SU-DHL-6 (cell line): ENCODE data around the gene HORMAD1.

ENCODE experiments used
- H2AFZ ChIP-seq: fragments of 200-600 bp; sonication (generic); 2 replicates; pipeline ENCODE4 v1.6.1; 2014; ENCODE audit warnings: low read depth, mild to moderate bottlenecking, moderate library complexity, mixed read lengths, antibody characterized with exemption, low read length; ENCODE audit not compliant: severe bottlenecking
- H3F3A ChIP-seq: fragments of 200-600 bp; shearing (Covaris generic); 2 replicates; pipeline ENCODE4 v1.6.0; 2016; ENCODE audit warnings: antibody characterized with exemption, mild to moderate bottlenecking; ENCODE audit not compliant: insufficient read depth
- H3K27ac ChIP-seq: fragments of 200-600 bp; sonication (generic); 2 replicates; pipeline ENCODE4 v1.5.1; 2016; ENCODE audit warnings: low read depth, mild to moderate bottlenecking, low read length, moderate library complexity, mixed read lengths
- H3K27me3 ChIP-seq: fragments of 200-600 bp; sonication (generic), shearing (Covaris generic); 2 replicates; pipeline ENCODE4 v1.6.0; 2014; ENCODE audit warnings: mild to moderate bottlenecking, low read length
- H3K36me3 ChIP-seq: fragments of 200-600 bp; sonication (generic); 2 replicates; pipeline ENCODE4 v1.6.1; 2014; ENCODE audit warnings: mild to moderate bottlenecking, low read length, mixed read lengths
- H3K4me2 ChIP-seq: fragments of 300-600, 200-600 bp; shearing (Covaris generic), sonication (generic); 2 replicates; pipeline ENCODE4 v1.6.0; 2014; ENCODE audit warnings: low read length, low read depth, mild to moderate bottlenecking; ENCODE audit not compliant: poor library complexity, severe bottlenecking
- H3K4me3 ChIP-seq: fragments of 200-600 bp; sonication (generic); 2 replicates; pipeline ENCODE4 v1.5.1; 2014; ENCODE audit warnings: antibody characterized with exemption, low read length, mild to moderate bottlenecking, mixed read lengths; ENCODE audit not compliant: insufficient read depth, poor library complexity, severe bottlenecking
- H3K79me2 ChIP-seq: fragments of 200-600 bp; sonication (generic); 2 replicates; pipeline ENCODE4 v1.6.1; 2014; ENCODE audit warnings: mild to moderate bottlenecking, low read length, moderate library complexity; ENCODE audit not compliant: insufficient read depth
- H3K9ac ChIP-seq: fragments of 200-600 bp; sonication (generic); 2 replicates; pipeline ENCODE4 v1.7.0; 2014; ENCODE audit warnings: mild to moderate bottlenecking, low read length
- H3K9me2 ChIP-seq: fragments of 200-600 bp; sonication (generic); replicated peaks from 2 replicates; pipeline ENCODE4 v1.6.1; 2014; ENCODE audit warnings: low read length; ENCODE audit not compliant: insufficient read depth
- H3K9me3 ChIP-seq: fragments of 200-600 bp; sonication (generic); 2 replicates; pipeline ENCODE4 v1.6.1; 2014; ENCODE audit warnings: low read length, mixed read lengths; ENCODE audit not compliant: insufficient read depth
- H4K20me1 ChIP-seq: fragments of 200-600 bp; sonication (generic); 2 replicates; pipeline ENCODE4 v1.6.1; 2014; ENCODE audit warnings: low read depth, mild to moderate bottlenecking, antibody characterized with exemption, low read length, moderate library complexity, mixed read lengths
- EZH2phosphoT487 ChIP-seq: fragments of 200-600 bp; sonication (generic), shearing (Covaris generic); conservative IDR thresholded peaks from 2 replicates; pipeline ENCODE4 v1.6.1; 2018; ENCODE audit warnings: mild to moderate bottlenecking, antibody characterized with exemption, low read length, moderate library complexity, mixed read lengths
- TF ChIP-seq, protein P1 (sequence below): fragments of 200-600 bp; sonication (generic); IDR thresholded peaks from one replicate; pipeline ENCODE4 v1.5.1; 2017; ENCODE audit warnings: antibody characterized with exemption, mild to moderate bottlenecking, low read length, moderate library complexity; ENCODE audit not compliant: insufficient read depth, poor library complexity, severe bottlenecking

HORMAD1 gene

DNA sequence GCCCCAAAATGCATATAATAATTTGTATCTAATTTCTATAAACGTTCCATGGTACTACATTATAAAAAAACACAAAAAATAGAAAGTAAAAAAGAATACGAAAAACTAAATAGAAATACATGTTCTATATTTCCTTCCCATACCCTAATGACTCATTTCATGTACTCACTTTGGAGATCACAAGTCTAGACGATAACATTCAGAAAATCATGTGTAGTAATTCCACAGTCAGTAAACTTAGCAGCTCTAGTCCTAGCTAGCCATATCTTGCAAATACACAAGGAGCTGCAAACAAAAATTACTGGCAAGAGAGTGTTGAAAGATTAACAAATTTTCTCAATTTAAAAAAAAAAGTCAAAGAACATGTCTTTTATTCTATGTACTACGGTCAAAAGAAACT, 25.1 kb downstream of the HORMAD1 start:
- H3K27ac ChIP-seq: no peak overlapping the region
- H3K36me3 ChIP-seq: peaks cover 25% of the 10 kb centered on the region
- no peaks in the 10 kb centered on the region for H3K9me3 ChIP-seq
- peaks cover 34% of the 10 kb centered on the region for H3F3A ChIP-seq
- H3K27me3 ChIP-seq: no peaks in the 10 kb centered on the region
- no peak overlapping the region for H2AFZ ChIP-seq
- H3K9ac ChIP-seq: no peak overlapping the region
- H3K79me2 ChIP-seq: peaks cover 8% of the 10 kb centered on the region
- TF ChIP-seq, protein P1, sequence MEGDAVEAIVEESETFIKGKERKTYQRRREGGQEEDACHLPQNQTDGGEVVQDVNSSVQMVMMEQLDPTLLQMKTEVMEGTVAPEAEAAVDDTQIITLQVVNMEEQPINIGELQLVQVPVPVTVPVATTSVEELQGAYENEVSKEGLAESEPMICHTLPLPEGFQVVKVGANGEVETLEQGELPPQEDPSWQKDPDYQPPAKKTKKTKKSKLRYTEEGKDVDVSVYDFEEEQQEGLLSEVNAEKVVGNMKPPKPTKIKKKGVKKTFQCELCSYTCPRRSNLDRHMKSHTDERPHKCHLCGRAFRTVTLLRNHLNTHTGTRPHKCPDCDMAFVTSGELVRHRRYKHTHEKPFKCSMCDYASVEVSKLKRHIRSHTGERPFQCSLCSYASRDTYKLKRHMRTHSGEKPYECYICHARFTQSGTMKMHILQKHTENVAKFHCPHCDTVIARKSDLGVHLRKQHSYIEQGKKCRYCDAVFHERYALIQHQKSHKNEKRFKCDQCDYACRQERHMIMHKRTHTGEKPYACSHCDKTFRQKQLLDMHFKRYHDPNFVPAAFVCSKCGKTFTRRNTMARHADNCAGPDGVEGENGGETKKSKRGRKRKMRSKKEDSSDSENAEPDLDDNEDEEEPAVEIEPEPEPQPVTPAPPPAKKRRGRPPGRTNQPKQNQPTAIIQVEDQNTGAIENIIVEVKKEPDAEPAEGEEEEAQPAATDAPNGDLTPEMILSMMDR: no peak
- TF ChIP-seq EZH2phosphoT487: no peak
- H3K9me2 ChIP-seq: no peaks in the 10 kb centered on the region
- H3K4me2 ChIP-seq: peak overlapping the region; percentile 96
- peak overlapping the region; percentile 99 for H3K4me3 ChIP-seq
- no peaks in the 10 kb centered on the region for H4K20me1 ChIP-seq

DNA sequence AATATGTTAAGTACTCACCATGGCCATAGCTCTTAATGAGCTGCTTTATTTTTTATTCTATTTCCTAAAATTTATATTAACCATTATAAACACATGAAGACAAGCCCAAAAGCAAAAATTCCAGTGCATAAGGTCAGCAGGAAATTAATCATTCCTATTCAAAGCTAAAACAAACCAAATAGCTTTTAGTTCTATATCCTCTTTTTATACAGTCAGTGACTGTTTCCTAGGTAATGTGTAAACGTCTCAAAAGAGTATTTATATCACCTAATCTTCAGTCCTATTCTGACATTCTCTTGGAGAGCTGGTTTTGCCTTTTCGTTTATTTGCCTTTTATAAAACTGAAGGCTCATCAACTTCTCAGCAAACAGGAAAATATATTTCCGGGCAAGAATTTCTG, 28.0 kb downstream of the HORMAD1 start:
- H2AFZ ChIP-seq: no peak overlapping the region
- H3K79me2 ChIP-seq: peaks cover 8% of the 10 kb centered on the region
- peaks cover 25% of the 10 kb centered on the region for H3K36me3 ChIP-seq
- H3K9me3 ChIP-seq: no peaks in the 10 kb centered on the region
- no peak overlapping the region for H3K4me2 ChIP-seq
- no peaks in the 10 kb centered on the region for H4K20me1 ChIP-seq
- no peaks in the 10 kb centered on the region for H3K9me2 ChIP-seq
- H3K27ac ChIP-seq: no peak overlapping the region
- TF ChIP-seq, protein P1: no peak
- TF ChIP-seq EZH2phosphoT487: no peak
- H3F3A ChIP-seq: peaks cover 24% of the 10 kb centered on the region; the same call in 1 of the 2 replicates
- H3K4me3 ChIP-seq: no peak overlapping the region
- no peak overlapping the region for H3K9ac ChIP-seq
- H3K27me3 ChIP-seq: no peaks in the 10 kb centered on the region

DNA sequence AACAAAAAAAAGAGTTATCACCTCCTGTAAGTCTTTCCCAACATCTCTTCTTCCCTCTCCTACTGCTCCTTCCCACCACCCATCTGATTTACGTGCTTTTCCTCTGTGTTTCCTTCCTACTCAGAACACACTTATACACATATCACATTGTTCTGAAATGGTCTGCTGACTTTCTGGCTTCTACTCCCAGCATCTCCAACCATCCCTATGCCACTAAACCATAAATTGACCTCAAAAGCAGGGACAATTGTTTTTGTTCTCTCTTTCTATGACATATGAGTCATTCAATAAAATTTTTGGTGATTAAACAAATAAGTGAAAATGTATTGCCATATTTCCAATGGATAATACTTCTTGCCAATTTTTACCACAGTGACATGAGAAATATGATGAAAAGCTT, 31.9 kb downstream of the HORMAD1 start:
- Histone ChIP-seq H3K27me3 (no peaks in the 10 kb centered on the region), H3K9me2 (no peaks in the 10 kb centered on the region), H3F3A (0 out of 2 replicates have a peak, but pooled peaks cover 6% of the 10 kb centered on the region), H3K36me3 (peaks cover 17% of the 10 kb centered on the region), H3K9me3 (no peaks in the 10 kb centered on the region), H3K79me2 (no peaks in the 10 kb centered on the region), H3K9ac (no peak overlapping the region), H4K20me1 (no peaks in the 10 kb centered on the region), H3K4me2 (no peak overlapping the region), H3K4me3 (no peak overlapping the region), H3K27ac (no peak overlapping the region), H2AFZ (no peak overlapping the region)
- TF ChIP-seq, protein P1: no peak
- TF ChIP-seq EZH2phosphoT487: no peak
